Muscle of leg (tissue), 11 donors: ENCODE results near the gene B4GALNT2. TPM values are rescaled to one million over a fixed set of nuclear protein-coding genes. Genes with fewer than 3 reads are reported as not detected.
"Not testable (repeated sequence)": the region's sequence is repeated elsewhere in the genome, so short reads cannot be mapped to it uniquely, and the experiment has no call there.

Experiments
- DNase-seq: peaks from one replicate; pipeline ENCODE4 v3.0.0; 2013
- H3K27ac ChIP-seq: one replicate; pipeline ENCODE4 v1.5.1; 2013; ENCODE audit warnings: mild to moderate bottlenecking, low read length, control low read depth
- H3K27me3 ChIP-seq: one replicate; pipeline ENCODE4 v1.6.1; 2013; ENCODE audit warnings: low read length; ENCODE audit not compliant: control insufficient read depth, insufficient read depth
- H3K36me3 ChIP-seq: one replicate; pipeline ENCODE4 v1.6.1; 2013; ENCODE audit warnings: low read length; ENCODE audit not compliant: control insufficient read depth, insufficient read depth
- H3K4me1 ChIP-seq: one replicate; pipeline ENCODE4 v1.6.1; 2013; ENCODE audit warnings: low read length; ENCODE audit not compliant: control insufficient read depth, insufficient read depth
- H3K4me3 ChIP-seq: one replicate; pipeline ENCODE4 v1.5.1; 2013; ENCODE audit warnings: low read length, control low read depth
- H3K9me3 ChIP-seq: replicated peaks from 2 replicates; pipeline ENCODE4 v1.6.1; 2013; ENCODE audit warnings: low read depth, low read length; ENCODE audit not compliant: control insufficient read depth
- WGBS: methylation state at CpG from one replicate; pipeline ENCODE4 v1.1.5; 2013; ENCODE audit warnings: missing lambda C conversion rate; ENCODE audit not compliant: insufficient coverage; 5-methylcytosine and 5-hydroxymethylcytosine counted together
- polyA plus RNA-seq, 8 donors: library from polyadenylated mRNA; unstranded; fragments of 120-200 nt; gene quantifications; one replicate each; pipeline versions ENCODE4 v1.2.1 to v1.2.3, GENCODE V29; 2013; ENCODE audit warnings: inconsistent platforms in 1 of 8, low replicate concordance in 1 of 8; ENCODE audit not compliant: insufficient read length in 8 of 8, insufficient read depth in 1 of 8
- total RNA-seq: library from RNA; stranded (reverse); fragments of 120-200 nt; gene quantifications from one replicate; pipeline ENCODE4 v1.2.4, GENCODE V29; 2013

Gene B4GALNT2
- total and polyA plus RNA-seq, 9 donors = under 0.01 to 0.21 (median 0.07) TPM

DNA sequence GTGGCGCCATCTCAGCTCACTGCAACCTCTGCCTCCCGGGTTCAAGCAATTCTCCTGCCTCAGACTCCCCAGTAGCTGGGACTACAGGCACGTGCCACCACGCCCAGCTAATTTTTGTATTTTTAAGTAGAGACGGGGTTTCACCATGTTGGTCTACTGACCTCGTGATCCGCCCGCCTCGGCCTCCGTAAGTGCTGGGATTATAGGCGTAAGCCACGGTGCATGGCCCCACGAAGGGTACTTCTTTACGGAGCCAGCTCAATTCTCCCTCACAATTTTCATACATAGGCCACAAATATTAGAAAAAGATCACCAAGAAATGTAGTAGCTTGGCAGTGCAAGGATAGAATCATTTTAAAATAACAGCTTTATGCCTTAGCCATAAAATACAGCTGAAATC lies 29.2 kb upstream of the B4GALNT2 start:
- H3K4me1 ChIP-seq, H3K4me3 ChIP-seq, H3K36me3 ChIP-seq, H3K27me3 ChIP-seq, H3K27ac ChIP-seq, H3K9me3 ChIP-seq, DNase-seq: not testable (repeated sequence)
- WGBS = 81% methylated on average over 8 of the region's 14 CpGs

- no peak for DNase-seq
- H3K27me3 ChIP-seq = peaks cover 2% of the 10 kb centered on the region
- H3K36me3 ChIP-seq = no peaks in the 10 kb centered on the region
- H3K4me3 ChIP-seq = no peak overlapping the region
- H3K4me1 ChIP-seq = no peaks in the 10 kb centered on the region
- no peak overlapping the region for H3K27ac ChIP-seq
- H3K9me3 ChIP-seq = no peaks in the 10 kb centered on the region
- WGBS = 81% methylated on average over 2 of the region's 8 CpGs
Measured at GRCh38 chr17:49104511-49105074, 28.0 kb upstream of the B4GALNT2 start.

DNA sequence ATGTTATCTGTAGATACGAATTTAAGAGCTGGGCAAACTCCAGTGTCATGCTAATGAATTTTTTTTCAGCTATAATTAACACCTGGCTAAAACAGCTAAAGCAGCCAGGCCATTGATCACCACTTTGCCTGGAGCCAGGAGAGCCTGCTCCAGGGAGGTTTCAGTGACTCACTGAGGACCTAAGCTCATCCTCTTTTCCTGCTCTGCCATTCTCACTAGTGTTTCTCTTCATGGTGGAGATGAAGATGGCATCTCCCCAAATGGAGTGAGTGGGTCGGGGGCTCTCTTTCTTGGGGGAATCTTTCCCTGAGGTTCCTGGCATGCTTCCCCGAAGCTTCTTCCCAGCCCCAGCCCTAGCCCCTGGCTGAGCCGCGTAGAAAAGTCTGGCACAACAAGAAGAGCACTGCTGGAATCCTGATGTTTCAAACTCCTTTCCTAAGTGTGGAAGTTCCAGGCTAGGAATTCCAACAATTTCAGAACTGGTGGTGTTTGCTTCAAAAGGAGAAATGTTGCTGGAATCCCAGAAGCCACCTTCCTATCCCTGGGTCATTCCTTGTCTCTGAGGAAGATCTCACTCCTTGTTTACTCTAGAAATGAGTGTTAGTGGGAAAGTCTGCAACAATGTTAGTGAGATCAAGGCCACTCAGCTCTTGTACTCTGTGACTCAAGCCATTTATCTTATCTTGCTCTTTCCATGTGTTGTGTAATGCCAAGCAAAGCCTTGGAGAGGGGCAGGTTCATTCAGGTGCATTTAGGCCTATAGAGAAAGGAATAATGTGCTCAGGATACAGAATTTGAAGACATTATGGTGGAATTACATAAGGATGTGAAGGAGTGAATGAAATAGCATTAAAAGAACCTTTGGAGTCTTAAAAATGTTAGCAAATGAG lies 26.0 kb upstream of the B4GALNT2 start:
- 58% methylated on average over 4 of the region's 5 CpGs for WGBS

GRCh38 chr17:49107211-49107557 lies 25.4 kb upstream of the B4GALNT2 start:
- H3K27ac ChIP-seq = no peak overlapping the region
- H3K4me1 ChIP-seq = no peaks in the 10 kb centered on the region
- DNase-seq = no peak
- no peaks in the 10 kb centered on the region for H3K36me3 ChIP-seq
- H3K4me3 ChIP-seq = no peak overlapping the region
- H3K9me3 ChIP-seq = no peaks in the 10 kb centered on the region
- WGBS = no CpG with 5 or more reads among the region's 1 CpG
- H3K27me3 ChIP-seq = peaks cover 4% of the 10 kb centered on the region

More for the DNA sequence above, 26.0 kb upstream of the B4GALNT2 start:
- H3K27me3 ChIP-seq = peaks cover 2% of the 10 kb centered on the region
- no peak overlapping the region for H3K27ac ChIP-seq
- no peaks in the 10 kb centered on the region for H3K9me3 ChIP-seq
- H3K36me3 ChIP-seq = no peaks in the 10 kb centered on the region
- DNase-seq = no peak
- no peak overlapping the region for H3K4me3 ChIP-seq
- no peaks in the 10 kb centered on the region for H3K4me1 ChIP-seq

DNA sequence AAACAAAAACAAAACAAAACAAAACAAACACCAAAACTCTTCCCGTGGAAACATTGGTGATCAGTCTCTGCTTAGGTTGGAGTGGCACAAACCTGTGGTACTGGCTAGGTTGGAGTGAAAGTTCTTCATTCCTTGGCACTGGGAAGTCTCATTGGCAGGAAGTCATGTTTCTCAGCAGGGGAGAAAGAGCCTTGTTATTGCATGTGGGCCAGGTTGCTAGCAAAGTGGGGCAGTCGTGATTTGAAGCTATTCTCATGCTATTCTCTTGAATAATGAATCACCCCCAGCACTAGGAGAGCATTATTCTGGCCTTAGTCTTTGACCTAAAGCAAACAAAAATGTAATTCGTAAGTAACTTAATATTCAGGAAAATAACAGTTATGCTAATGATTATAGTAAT lies 24.3 kb upstream of the B4GALNT2 start:
- no peaks in the 10 kb centered on the region for H3K9me3 ChIP-seq
- no peak overlapping the region for H3K4me3 ChIP-seq
- H3K4me1 ChIP-seq = no peaks in the 10 kb centered on the region
- no CpG with 5 or more reads among the region's 3 CpGs for WGBS
- no peak overlapping the region for H3K27ac ChIP-seq
- H3K27me3 ChIP-seq = peaks cover 4% of the 10 kb centered on the region
- H3K36me3 ChIP-seq = no peaks in the 10 kb centered on the region
- DNase-seq = no peak

GRCh38 chr17:49110509-49110908 lies 22.1 kb upstream of the B4GALNT2 start:
- no peaks in the 10 kb centered on the region for H3K9me3 ChIP-seq
- H3K4me1 ChIP-seq = no peaks in the 10 kb centered on the region
- DNase-seq = no peak
- WGBS = no CpG with 5 or more reads among the region's 1 CpG
- no peaks in the 10 kb centered on the region for H3K36me3 ChIP-seq
- peaks cover 2% of the 10 kb centered on the region for H3K27me3 ChIP-seq
- no peak overlapping the region for H3K27ac ChIP-seq
- H3K4me3 ChIP-seq = no peak overlapping the region

GRCh38 chr17:49111934-49112333 lies 20.6 kb upstream of the B4GALNT2 start:
- Histone ChIP-seq H3K9me3 (no peaks in the 10 kb centered on the region), H3K27me3 (peaks cover 6% of the 10 kb centered on the region), H3K4me3 (no peak overlapping the region), H3K36me3 (no peaks in the 10 kb centered on the region), H3K27ac (no peak overlapping the region), H3K4me1 (no peaks in the 10 kb centered on the region)
- WGBS = 57% methylated on average over 3 of the region's 4 CpGs
- no peak for DNase-seq

GRCh38 chr17:49112936-49113335 lies 19.6 kb upstream of the B4GALNT2 start:
- no CpG with 5 or more reads among the region's 1 CpG for WGBS
- Histone ChIP-seq H3K36me3 (no peaks in the 10 kb centered on the region), H3K4me1 (no peaks in the 10 kb centered on the region), H3K9me3 (no peaks in the 10 kb centered on the region), H3K4me3 (no peak overlapping the region), H3K27me3 (peaks cover 11% of the 10 kb centered on the region), H3K27ac (no peak overlapping the region)
- no peak for DNase-seq

GRCh38 chr17:49114703-49115102 lies 17.9 kb upstream of the B4GALNT2 start:
- WGBS = no CpG with 5 or more reads among the region's 1 CpG

DNA sequence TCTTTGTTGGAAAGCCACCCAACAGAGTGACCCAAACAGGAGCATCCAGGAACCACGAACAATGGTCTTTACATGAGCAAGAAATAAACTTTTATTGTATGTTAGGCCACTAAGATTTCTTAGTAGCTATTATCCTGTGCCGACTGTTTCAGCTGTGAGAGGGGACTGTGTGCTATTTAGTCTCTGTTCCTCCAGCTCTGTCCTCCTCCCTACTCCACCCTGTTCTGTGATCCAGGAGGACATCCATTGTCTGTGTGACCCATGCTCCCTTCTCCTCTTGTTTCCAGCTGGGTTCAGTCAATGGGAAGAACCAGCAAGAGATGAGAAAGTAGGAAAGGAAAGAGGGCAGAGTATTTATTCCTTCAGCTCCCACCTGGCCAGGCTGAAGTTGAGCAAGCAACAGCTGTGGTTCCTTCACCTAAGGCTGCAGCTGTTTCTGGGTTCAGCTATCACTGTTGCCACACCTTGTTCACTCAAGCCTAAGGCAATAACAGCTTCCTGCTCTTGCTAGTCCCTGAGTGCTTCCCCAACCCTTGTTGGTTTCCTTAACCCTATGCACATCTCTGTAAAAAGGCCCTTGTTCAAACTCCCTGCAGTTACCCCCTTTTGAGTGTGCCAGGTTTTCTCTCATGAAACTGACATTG lies 14.9 kb upstream of the B4GALNT2 start:
- no peak overlapping the region for H3K4me3 ChIP-seq
- peaks cover 18% of the 10 kb centered on the region for H3K27me3 ChIP-seq
- WGBS = no CpG with 5 or more reads among the region's 2 CpGs
- DNase-seq = no peak
- H3K27ac ChIP-seq = no peak overlapping the region
- no peaks in the 10 kb centered on the region for H3K36me3 ChIP-seq
- H3K9me3 ChIP-seq = no peaks in the 10 kb centered on the region
- no peaks in the 10 kb centered on the region for H3K4me1 ChIP-seq

More at GRCh38 chr17:49114703-49115102, 17.9 kb upstream of the B4GALNT2 start:
- H3K4me1 ChIP-seq = no peaks in the 10 kb centered on the region
- no peak overlapping the region for H3K27ac ChIP-seq
- H3K27me3 ChIP-seq = peaks cover 13% of the 10 kb centered on the region
- H3K9me3 ChIP-seq = no peaks in the 10 kb centered on the region
- no peaks in the 10 kb centered on the region for H3K36me3 ChIP-seq
- DNase-seq = no peak
- no peak overlapping the region for H3K4me3 ChIP-seq
